GM12874 (cell line): Measurements from ENCODE around the gene UBA5.

Source experiments
- CTCF ChIP-seq: IDR thresholded peaks from 2 replicates; pipeline ENCODE4 v1.5.1; 2011; ENCODE audit warnings: low read depth, mild to moderate bottlenecking, control low read depth, low read length, moderate library complexity; ENCODE audit not compliant: insufficient read depth

UBA5 gene

GRCh38 chr3:132694991-132695390 lies 34.9 kb downstream of the UBA5 start:
- no peak for TF ChIP-seq CTCF

DNA sequence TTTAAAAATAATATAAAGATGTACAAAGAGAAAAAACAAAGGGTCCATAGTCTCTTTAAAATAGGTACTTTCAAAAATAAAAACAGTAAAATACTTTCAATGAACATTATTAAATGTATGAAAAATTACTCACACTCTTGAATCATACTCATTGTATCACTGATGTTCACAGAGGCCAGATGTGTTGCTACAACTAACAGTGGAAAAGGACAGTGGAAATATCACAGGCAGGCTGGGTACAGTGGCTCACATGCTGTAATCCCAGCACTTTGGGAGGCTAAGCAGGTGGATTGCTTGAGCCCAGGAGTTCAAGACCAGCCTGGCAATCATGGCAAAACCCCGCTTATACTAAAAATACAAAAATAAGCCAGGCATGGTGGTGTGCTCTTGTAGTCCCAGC lies 35.3 kb downstream of the UBA5 start:
- TF ChIP-seq CTCF: no peak

DNA sequence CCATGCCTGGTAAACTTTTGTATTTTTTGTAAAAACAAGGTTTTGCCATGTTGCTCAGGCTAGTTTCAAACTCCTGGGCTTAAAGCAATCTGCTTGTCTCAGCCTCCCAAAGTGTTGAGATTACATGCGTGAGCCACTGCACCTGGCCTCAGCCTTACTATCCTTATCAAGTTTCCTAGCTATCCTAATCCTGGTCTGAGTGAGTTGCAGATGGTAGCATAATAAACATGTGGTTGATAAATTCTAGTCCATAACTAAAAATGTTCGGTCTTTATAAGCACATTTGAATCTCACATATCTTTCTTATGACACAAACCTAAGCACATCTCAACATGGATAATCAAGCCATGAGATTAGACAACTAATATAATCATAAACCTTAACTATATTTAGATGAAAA lies 43.6 kb downstream of the UBA5 start:
- TF ChIP-seq CTCF: no peak

GRCh38 chr3:132709761-132710160 lies 49.6 kb downstream of the UBA5 start:
- no peak for TF ChIP-seq CTCF

GRCh38 chr3:132710311-132710710 lies 50.2 kb downstream of the UBA5 start:
- TF ChIP-seq CTCF: no peak

- no peak for TF ChIP-seq CTCF
These were observed 54.0 kb downstream of the UBA5 start for GRCh38 chr3:132713977-132714727.

GRCh38 chr3:132716372-132716771 lies 56.2 kb downstream of the UBA5 start:
- TF ChIP-seq CTCF: no peak
